ENCODE data around the gene TGFBR3.

- TF ChIP-seq POLR2AphosphoS5 (IDR thresholded peaks at IDR 0.05; ENCODE audit: low read depth, low read length), result no peak
- no peak for TF ChIP-seq SIN3A (IDR thresholded peaks at IDR 0.05; ENCODE audit: borderline replicate concordance, insufficient read depth, low read length)
- no peak for TF ChIP-seq TAF1 (IDR thresholded peaks at IDR 0.05; ENCODE audit: borderline replicate concordance, insufficient read depth, low read length)
Measured at GRCh38 chr1:91791103-91791502, 94.8 kb downstream of the TGFBR3 start.
